Stimulated activated CD8-positive, alpha-beta memory T cell treated with anti-CD3 and anti-CD28 coated beads, Interleukin-12 subunit alpha, Interleukin-12 subunit beta, amount 100 ng/mL, for 1 hour (primary cell): ENCODE measurements around the gene FAM117A.

Source experiments
- DNase-seq: peaks from one replicate; pipeline ENCODE4 v3.0.0-alpha.2; 2020; ENCODE audit warnings: low read depth

The FAM117A gene

GRCh38 chr17:49763735-49764558 is at the start of gene FAM117A:
Gene FAM117A (minus strand): TSS chr17:49764131. CDS start chr17:49764087, 44 bp downstream.
- peak; percentile 91 for DNase-seq

DNA sequence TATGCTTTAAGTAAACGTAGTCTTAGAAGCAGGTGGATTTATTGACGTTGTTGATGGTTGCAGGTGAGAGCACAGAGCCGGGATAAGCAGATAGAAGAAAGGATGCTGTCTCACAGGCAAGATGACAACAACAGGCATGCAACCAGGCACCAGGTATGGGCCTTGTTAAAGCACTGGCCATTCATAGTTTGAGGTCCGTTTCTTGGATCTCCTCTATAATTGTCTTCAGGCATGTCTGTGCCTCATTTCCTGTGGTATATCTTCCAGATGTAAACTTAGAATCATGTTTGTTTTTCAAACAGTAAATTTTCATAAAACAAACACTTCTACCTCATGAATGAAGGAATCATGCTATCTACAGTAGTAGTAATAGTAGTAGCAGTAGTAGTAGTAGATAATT is 45.1 kb upstream of the FAM117A start:
- DNase-seq = no peak

- no peak for DNase-seq
These were observed 34.8 kb upstream of the FAM117A start for GRCh38 chr17:49798738-49799137.

DNA sequence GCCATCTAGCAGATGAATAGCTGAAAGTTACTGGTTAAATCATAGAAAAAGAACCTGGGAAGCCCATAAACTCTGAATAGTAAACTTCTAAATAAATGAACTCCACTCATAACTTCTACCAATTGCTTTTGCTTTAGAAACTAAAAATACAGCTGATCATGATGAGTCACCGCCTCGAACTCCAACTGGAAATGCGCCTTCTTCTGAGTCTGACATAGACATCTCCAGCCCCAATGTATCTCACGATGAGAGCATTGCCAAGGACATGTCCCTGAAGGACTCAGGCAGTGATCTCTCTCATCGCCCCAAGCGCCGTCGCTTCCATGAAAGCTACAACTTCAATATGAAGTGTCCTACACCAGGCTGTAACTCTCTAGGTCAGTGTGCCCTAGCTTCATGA is 34.3 kb upstream of the FAM117A start:
- no peak for DNase-seq

DNA sequence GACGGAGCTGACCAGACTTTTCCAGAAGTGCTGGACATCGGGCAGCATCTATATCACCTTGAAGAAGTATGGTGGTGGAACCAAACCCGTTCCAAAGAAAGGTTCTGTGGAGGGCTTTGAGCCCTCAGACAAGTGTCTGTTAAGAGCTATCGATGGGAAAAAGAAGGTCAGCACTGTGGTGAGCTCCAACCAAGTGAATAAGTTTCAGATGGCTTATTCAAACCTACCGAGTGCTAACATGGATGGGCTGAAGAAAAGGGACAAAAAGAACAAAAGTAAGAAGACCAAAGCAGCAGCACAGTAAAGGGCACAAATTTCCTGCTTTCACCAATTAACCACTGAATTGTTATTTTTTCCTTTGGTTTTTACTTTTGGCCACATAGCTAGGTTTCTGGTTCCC is 31.4 kb upstream of the FAM117A start:
- DNase-seq = no peak

- no peak for DNase-seq
These were observed 29.4 kb upstream of the FAM117A start for GRCh38 chr17:49793309-49793708.

DNA sequence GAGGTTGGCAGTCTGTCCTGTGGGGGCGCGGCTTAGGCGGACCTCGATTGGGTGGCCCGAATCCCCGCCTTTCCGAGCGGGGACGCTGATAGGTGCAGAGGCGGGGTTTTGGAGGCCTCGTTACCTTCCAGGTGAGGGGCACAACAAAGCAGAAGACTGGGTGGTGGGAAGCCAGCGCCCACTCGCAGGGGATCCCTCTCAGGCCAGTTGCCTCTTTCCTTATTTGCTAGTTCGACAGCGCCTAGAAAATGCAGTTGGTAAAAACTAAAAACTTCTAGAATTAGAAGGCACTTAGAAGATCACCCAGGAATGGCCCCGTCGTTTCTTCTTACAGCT is 25.3 kb upstream of the FAM117A start:
- no peak for DNase-seq

DNA sequence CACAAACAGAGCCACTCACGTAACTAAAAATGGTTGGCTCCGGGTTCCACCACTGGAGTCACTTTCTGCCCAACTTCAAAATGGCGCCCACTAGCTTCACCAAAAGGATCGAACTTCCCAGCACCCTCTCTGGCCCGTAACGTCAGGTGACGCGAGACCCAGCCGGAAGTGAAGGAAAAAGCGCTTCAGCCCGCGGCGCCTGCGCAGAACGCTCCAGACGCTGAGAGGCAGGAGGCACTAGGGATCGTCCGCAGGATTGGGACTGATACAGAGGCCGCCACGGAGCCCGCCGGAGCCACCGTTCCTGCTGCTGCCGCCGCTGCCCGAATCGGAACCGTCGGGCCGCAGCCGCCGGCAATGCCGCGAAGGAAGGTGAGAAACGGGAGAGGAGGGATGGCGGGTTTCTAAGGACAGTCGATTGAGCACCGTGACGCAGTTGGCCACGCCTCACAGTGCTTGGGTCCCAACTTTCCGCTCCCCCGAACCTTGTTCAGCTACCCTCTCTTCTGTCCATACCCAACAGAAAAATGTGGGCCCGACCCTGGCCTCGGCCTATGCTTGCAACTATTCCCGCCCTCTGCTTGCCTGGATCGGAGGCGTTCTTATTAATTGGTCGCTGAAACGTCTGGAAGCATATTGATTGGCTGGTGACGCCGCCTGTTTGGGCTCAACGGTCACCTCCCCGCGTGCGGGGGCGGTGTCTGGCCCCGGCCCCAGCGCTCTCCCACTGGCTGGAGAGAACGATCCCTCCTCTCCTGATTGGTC is 24.7 kb upstream of the FAM117A start, which contains the start of gene KAT7:
Gene KAT7 (plus strand): TSS at position 204 of the 765 bp plus-strand sequence. CDS start 154 bp downstream, at position 358.
- DNase-seq = peak; percentile 97

DNA sequence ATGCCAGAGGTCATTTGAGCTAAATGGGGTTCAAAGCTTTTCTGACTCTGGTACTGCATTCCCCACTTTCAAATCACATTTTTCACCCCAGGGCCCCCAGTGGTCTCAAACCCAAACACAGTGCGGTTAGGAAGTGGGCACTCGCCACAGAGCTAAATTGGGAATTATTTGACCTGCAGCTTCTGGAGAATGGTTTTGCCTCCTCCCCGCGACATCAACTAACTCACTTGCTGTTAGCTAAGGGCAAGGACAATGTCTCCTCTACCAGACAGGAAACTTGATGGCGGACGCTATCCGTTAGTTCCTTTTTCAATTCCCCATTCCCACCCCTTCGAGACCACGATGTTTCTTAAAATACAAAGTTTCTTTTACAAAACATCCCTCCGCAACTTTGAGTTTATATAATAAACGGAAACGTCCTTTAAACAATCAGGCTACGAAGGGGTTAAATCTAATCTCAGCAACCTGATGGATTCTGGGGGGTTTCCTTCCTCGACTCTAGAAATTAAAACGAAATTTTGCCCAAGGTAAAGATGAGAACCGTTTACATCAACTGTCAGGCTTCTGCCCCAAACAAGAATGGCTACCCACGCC is 24.1 kb upstream of the FAM117A start:
- no peak for DNase-seq

- no peak for DNase-seq
These were observed 20.7 kb upstream of the FAM117A start for GRCh38 chr17:49784636-49785035.

DNA sequence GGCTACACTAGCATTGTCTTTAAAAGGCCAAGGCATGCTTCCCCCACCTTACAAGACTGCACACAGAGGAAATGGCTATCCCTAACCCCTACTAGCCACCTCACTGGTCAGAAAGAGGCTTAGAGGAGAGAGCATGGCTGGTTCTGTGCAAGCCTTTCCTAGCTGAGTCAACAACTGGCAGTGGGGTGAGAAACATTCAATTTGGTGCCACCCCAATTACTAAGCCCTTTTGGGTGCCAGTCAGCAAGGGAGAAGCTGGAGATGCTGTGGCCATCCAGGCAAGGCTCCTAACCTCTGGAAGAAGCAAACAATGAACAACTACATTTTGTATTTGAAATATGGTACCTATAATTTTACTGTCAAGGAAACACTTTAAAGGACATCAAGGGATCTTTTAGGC is 19.9 kb upstream of the FAM117A start:
- no peak for DNase-seq

GRCh38 chr17:49783071-49783715 is 19.3 kb upstream of the FAM117A start:
- DNase-seq = no peak

DNA sequence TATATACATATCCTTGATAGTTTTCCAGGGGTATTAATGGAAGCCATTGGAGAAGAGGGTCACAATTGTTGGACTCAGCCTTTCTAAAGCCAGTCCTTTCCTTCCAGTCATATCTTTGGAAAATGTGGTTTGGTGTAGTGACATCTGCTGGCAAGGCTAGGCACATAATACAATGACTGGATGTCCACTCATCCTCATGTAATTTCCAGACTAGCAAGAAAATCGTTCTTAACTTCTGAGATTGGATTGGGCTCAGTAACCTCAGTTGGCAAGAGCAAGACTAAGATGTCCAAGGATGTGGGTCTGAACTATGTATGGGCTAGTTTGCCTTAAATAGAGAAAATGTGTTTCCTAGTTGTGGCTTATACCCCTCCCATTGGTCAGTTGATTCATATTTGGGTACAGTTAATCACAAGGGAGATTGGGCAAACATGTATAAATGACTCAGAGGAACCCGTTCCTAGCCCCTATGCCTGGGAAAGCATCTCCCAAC is 15.9 kb upstream of the FAM117A start:
- DNase-seq = no peak

DNA sequence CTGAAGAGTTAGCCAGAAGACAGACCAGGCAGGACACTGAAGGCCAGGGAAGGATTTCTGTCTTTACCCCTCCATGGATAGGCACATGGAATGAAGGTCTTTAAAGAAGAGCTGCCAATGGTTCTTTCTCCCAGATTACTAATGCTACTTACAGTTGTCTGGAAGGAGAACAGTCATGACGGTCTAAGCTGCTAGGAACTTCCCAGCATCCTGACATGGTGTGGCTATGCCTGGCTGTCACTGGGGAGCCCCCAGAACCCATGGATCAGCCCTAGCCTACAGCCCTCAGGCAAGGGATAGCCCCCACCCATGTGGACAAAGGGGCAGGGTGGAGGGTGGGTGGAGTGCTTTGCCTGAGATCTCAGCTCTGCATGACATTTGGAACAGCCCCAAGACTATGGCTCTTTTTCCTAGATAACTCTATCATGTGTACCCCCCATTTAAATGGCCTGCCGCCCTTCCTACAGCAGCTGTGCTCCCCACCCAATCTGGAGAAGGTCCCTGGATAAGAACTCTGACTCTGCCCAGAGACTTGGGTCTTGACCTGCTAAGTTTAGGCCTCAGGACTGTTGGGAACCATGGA is 15.3 kb upstream of the FAM117A start:
- DNase-seq = no peak

- DNase-seq = no peak
These were observed 13.6 kb upstream of the FAM117A start for GRCh38 chr17:49777563-49777962.

GRCh38 chr17:49776551-49777300 is 12.8 kb upstream of the FAM117A start:
- DNase-seq = no peak

GRCh38 chr17:49775546-49776260 is 11.8 kb upstream of the FAM117A start:
- no peak for DNase-seq

GRCh38 chr17:49766918-49767530 is 3.1 kb upstream of the FAM117A start:
- DNase-seq = no peak

- no peak for DNase-seq
These were observed 739 bp upstream of the FAM117A start for GRCh38 chr17:49764559-49765180.
